Stimulated activated naive CD4-positive, alpha-beta T cell treated with Interleukin-2 at 50 U/mL for 16 hours (primary cell): Measurements from ENCODE around the gene RBAK.
"Not testable (repeated sequence)": the region's sequence is repeated elsewhere in the genome, so short reads cannot be mapped to it uniquely, and the experiment has no call there.

Experiments used
- DNase-seq: peaks from one replicate; lab custom pipeline; 2025; lab: John Stamatoyannopoulos, UW

Gene RBAK

GRCh38 chr7:5051731-5052130 is 6.1 kb downstream of the RBAK start:
- DNase-seq: not testable (repeated sequence)

DNA sequence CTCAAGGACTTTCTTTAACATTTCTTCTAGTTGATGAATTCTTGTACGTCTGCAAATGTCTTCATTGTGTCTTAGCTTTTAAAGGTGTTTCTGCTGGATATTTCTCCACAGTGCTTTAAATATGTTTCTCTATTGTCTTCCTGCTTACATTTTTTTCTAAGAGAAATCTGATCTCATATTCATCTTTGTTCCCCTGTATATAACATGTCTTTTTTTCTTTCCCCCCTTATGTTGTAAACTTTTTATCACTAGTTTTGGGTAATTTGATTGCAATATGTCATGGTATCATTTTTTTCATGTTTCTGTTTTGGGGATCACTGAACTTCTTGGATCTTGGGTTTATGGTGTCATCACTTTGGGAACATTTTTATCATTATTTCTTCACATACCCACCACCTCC is 7.5 kb downstream of the RBAK start:
- no peak for DNase-seq

DNA sequence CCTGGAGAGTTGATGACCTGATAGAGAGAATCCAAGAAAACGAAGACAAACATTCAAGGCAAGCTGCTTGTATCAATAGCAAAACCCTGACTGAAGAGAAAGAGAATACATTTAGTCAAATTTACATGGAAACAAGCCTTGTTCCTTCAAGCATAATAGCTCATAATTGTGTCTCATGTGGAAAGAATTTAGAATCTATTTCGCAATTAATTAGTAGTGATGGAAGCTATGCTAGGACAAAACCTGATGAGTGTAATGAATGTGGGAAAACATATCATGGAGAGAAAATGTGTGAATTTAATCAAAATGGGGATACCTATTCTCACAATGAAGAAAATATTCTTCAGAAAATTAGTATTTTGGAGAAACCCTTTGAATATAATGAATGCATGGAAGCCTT is 18.0 kb downstream of the RBAK start:
- DNase-seq: no peak

- no peak for DNase-seq
Observed at GRCh38 chr7:5064391-5065106, 18.9 kb downstream of the RBAK start.

DNA sequence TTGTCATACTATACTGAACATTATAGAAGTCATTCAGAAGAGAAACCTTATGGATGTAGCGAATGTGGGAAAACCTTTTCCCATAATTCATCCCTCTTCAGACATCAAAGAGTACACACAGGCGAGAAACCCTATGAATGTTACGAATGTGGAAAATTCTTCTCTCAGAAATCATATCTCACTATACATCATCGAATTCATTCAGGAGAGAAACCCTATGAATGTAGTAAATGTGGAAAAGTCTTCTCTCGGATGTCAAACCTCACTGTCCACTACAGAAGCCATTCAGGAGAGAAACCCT is 19.4 kb downstream of the RBAK start:
- DNase-seq: no peak

GRCh38 chr7:5068521-5068920 is 22.9 kb downstream of the RBAK start:
- no peak for DNase-seq

DNA sequence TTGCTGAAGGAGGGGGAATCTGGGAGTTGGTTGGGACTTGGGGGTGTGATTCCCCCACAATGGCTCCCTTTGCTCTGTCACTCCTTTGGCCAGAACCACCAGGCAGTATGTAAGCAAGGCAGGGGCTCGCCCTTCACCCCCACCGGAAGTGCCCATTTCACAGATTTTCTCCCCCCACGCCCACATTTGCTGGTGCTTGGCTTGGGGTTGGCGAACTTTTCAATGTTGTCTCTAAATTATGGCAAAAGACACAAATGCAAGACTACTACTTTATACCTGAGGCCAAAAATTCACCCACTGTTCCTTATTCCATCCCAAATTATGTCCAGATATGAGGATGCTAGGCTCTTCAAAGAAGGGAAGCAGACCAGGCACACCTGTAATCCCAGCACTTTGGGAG is 24.5 kb downstream of the RBAK start:
- DNase-seq: no peak

DNA sequence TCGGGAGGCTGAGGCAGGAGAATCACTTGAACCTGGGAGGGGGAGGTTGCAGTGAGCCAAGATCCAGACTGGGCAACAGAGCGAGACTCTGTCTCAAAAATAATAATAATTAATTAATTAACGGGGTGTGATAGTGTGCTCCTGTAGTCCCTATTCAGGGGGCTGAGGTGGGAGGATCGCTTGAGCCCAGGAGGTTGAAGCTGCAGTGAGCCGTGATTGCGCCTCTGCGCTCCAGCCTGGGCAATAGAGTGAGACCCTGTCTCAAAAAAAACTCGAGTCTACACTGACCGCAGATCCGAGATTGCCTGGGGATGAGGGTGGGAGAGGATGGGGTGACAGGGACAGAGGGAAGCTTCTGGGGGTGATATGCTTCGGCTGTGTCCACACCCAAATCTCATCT is 29.5 kb downstream of the RBAK start:
- not testable (repeated sequence) for DNase-seq

DNA sequence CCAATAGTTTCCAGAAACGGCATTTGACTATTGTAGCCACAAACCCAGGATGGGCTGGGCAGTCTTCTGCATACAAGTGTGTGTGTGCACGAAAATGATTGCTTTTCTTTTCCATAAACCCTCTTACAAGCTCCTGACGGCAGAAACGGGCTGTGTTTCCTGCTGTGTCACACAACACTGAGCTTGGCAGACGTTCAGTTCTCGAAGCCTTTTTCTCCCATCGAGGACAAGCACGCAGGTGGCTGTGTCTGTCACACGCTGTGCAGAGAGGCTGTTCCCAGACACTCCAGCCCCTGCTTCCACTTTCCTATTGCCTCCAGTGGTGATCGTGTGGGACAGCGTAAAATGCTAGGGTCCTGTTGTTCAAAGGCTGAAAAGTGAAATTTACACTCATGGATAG is 32.1 kb downstream of the RBAK start:
- no peak for DNase-seq

GRCh38 chr7:5082806-5083205 is 37.1 kb downstream of the RBAK start:
- DNase-seq: no peak

- DNase-seq: no peak
Observed at GRCh38 chr7:5083311-5083711, 37.7 kb downstream of the RBAK start.

DNA sequence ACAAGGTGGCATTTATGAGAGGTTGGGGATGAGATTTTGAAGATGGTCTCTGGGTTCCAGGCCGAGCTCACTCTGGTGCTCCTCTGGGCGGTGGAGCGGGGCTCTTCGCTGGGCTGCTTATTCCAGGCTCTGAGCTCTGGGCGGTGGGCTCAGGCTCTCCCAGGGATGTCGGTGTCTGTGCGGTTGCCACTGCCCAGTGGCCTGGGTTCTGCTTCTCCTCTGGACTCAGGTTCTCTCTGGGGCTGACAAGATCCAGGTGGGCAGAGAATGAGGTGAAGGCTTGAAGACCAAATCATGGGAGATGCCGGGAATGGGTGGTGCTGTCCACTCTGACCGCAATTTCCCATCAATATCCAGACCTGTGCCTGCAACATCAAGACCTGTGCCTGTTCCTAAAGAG is 40.6 kb downstream of the RBAK start:
- DNase-seq: no peak

GRCh38 chr7:5088228-5088833 is 42.7 kb downstream of the RBAK start:
- DNase-seq: not testable (repeated sequence)

GRCh38 chr7:5088906-5089305 is 43.2 kb downstream of the RBAK start:
- DNase-seq: no peak

DNA sequence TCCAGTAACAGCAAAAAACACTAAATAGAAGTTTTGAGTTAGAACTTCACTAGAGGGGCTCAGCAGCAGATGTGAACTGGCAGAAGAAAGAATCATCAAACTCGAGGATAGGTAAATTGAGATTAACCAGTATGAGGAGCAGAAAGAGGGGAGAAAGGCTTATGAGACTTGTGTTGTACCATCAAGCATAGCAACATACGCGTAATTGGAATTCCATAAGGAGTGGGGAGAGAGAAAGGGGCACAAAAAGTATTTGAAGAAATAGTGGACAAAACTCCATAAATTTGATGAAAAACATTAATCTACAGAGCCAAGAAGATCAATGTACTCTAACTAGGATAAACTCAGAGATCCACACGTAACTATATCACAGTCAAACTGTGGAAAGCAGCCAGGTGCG is 48.3 kb downstream of the RBAK start:
- DNase-seq: no peak

- DNase-seq: no peak
Observed at GRCh38 chr7:5094641-5095040, 49.0 kb downstream of the RBAK start.

DNA sequence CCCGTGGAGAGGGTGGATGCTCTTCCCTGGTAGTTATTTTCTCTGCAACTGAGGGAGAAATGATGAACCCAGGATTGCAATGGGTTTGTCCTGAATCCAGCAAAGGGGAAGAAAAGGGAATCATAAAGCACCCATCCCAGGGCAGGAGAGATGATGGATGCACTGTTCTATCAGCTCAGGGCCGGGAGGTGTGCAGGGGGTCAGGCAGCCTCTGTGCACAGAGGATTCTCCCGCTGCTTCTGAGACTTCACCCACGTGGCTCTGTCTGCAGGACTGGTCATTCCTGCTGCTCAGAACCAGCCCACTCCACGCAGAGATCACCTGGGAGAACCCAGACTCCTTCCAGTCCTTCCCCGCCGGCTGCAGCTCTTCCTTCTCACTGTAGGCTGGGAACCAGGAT is 70.7 kb downstream of the RBAK start:
- DNase-seq: no peak

- DNase-seq: no peak
Observed at GRCh38 chr7:5117095-5117970, 71.7 kb downstream of the RBAK start.
